Immature natural killer cell (primary cell): Measurements from ENCODE around the gene HELLS. TPM values are rescaled to one million over a fixed set of nuclear protein-coding genes. Genes with fewer than 3 reads are reported as not detected.
"Not testable (repeated sequence)": the region's sequence is repeated elsewhere in the genome, so short reads cannot be mapped to it uniquely, and the experiment has no call there.

ENCODE experiments used
- DNase-seq, 3 donors: peaks; one replicate each; pipeline ENCODE4 v3.0.0; 2022; ENCODE audit warnings: mixed read lengths in 1 of 3
- H3K27ac Mint-ChIP-seq, 6 donors: one replicate each; pipeline ENCODE4 v1.8.0; 2020; ENCODE audit warnings: mixed read lengths in 6 of 6, mild to moderate bottlenecking in 5 of 6, inconsistent platforms in 4 of 6, moderate library complexity in 3 of 6
- H3K27me3 Mint-ChIP-seq, 3 donors: one replicate each; pipeline ENCODE4 v1.8.0; 2020 to 2021; ENCODE audit warnings: low read depth in 3 of 3, mild to moderate bottlenecking in 3 of 3, mixed read lengths in 3 of 3, moderate library complexity in 3 of 3, inconsistent platforms in 1 of 3
- H3K36me3 Mint-ChIP-seq, 3 donors: one replicate each; pipeline ENCODE4 v1.8.0; 2020; ENCODE audit warnings: mixed read lengths in 3 of 3, inconsistent platforms in 2 of 3, mild to moderate bottlenecking in 2 of 3
- H3K4me1 Mint-ChIP-seq, 2 donors: one replicate each; pipeline ENCODE4 v1.8.0; 2020; ENCODE audit warnings: inconsistent platforms in 2 of 2, mild to moderate bottlenecking in 2 of 2, mixed read lengths in 2 of 2, moderate library complexity in 1 of 2
- H3K4me3 Mint-ChIP-seq, 5 donors: one replicate each; pipeline ENCODE4 v1.8.0; 2020; ENCODE audit warnings: mild to moderate bottlenecking in 5 of 5, mixed read lengths in 5 of 5, inconsistent platforms in 3 of 5, moderate library complexity in 3 of 5
- H3K9me3 Mint-ChIP-seq, 6 donors: one replicate each; pipeline ENCODE4 v1.8.0; 2020; ENCODE audit warnings: mild to moderate bottlenecking in 6 of 6, mixed read lengths in 6 of 6, inconsistent platforms in 4 of 6, moderate library complexity in 3 of 6
- polyA plus RNA-seq, 3 donors: library from polyadenylated mRNA; unstranded; fragments of 300-500 nt; fragmentation: Illumina TruSeq; gene quantifications; one replicate each; pipeline ENCODE4 v1.2.3, GENCODE V29; 2021

HELLS gene
- polyA plus RNA-seq = 1 to 10 TPM; 1.8 to 7.5 (median 2.9) TPM

DNA sequence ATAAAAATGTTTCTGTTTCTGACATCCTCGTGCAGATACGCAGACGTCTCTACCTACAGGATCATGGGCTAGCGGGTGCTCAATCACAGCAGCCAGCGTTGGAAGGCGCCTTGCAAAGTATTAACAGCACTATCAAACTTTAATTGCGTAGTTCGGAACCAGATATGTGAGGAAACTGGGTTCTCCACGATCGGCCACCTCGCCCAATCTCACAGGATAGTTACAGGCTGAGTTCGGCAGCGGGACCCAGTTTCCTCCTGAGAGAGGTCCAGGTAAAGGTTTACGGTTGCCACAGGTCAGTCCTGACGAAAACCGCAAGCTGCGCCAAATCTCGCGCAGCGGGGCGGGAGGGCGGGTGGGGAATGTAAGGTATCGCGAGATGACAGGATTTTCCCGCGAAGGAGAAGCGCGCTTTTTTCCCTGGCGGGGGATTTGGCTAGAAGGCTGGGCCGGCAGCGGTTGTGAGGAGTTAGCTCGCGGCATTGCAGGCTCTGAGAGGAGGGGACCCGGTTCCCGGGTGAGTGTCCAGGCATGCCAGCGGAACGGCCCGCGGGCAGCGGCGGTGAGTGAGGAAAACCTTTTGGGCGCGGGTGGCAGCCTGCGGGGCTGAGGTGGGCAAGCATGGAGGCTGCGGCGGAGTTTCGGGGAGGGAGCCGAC, at the start of gene HELLS:
HELLS (plus strand) TSS at position 398 of the 658 bp plus-strand sequence; CDS start at position 532, 134 bp downstream.
- H3K4me1 Mint-ChIP-seq = peaks cover 25 to 29% of the 10 kb centered on the region in 2 donors
- H3K36me3 Mint-ChIP-seq = no peaks in the 10 kb centered on the region
- peak; percentile 40 to 68 (median 64) for DNase-seq
- H3K9me3 Mint-ChIP-seq = peaks cover 0 to 2% (median 0%) of the 10 kb centered on the region in 6 donors
- peak within 1 kb of the TSS; percentile 88 to 98 (median 93) for H3K4me3 Mint-ChIP-seq
- peaks cover 0 to 10% (median 6%) of the 10 kb centered on the region in 3 donors for H3K27me3 Mint-ChIP-seq
- peak within 1 kb of the TSS; percentile 35 to 87 (median 78) for H3K27ac Mint-ChIP-seq

DNA sequence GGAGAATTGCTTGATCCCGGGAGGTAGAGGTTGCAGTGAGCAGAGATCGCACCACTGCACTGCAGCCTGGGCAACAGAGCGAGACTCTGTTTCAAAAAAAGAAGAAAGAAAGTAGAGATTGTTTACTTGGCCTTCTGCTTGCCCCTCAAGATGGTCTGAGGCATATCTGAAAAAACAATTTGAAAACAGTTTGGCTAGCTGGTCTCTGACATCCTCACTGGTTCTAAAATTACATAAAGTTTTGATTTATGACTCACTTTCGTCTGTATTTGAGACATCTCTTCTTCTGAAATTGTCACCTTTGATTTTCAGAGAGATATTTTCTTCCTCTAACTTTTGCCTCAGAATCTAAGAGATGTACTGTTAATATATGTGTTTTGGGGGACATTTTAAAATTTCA, 49.6 kb upstream of the HELLS start:
- H3K27ac Mint-ChIP-seq = no peak overlapping the region
- peaks cover 0 to 1% (median 0%) of the 10 kb centered on the region in 3 donors for H3K27me3 Mint-ChIP-seq
- H3K9me3 Mint-ChIP-seq = no peaks in the 10 kb centered on the region
- no peaks in the 10 kb centered on the region for H3K36me3 Mint-ChIP-seq
- no peaks in the 10 kb centered on the region for H3K4me1 Mint-ChIP-seq
- H3K4me3 Mint-ChIP-seq = no peak overlapping the region
- DNase-seq = no peak

DNA sequence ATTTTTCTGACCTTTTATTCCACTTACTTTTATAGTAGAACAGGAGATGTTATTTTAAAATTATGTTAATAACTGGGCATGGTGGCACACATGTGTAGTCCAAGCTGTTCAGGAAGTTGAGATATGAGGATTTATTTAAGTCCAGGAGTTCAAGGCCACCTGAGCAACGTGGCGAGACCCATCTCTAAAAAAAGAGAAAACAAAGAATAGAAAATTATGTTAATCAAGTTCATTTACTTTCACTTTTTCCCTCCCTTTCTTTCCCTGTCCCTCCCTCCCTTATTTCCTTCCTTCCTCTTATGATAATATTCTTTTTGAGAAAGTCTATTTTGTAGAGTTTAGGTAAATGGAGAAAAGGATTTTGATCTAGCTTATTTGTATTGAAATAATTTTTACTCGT, 48.9 kb upstream of the HELLS start:
- H3K4me1 Mint-ChIP-seq = no peaks in the 10 kb centered on the region
- H3K27me3 Mint-ChIP-seq = peaks cover 0 to 1% (median 0%) of the 10 kb centered on the region in 3 donors
- no peak overlapping the region for H3K27ac Mint-ChIP-seq
- H3K36me3 Mint-ChIP-seq = no peaks in the 10 kb centered on the region
- H3K4me3 Mint-ChIP-seq = no peak overlapping the region
- DNase-seq = no peak
- H3K9me3 Mint-ChIP-seq = no peaks in the 10 kb centered on the region

DNA sequence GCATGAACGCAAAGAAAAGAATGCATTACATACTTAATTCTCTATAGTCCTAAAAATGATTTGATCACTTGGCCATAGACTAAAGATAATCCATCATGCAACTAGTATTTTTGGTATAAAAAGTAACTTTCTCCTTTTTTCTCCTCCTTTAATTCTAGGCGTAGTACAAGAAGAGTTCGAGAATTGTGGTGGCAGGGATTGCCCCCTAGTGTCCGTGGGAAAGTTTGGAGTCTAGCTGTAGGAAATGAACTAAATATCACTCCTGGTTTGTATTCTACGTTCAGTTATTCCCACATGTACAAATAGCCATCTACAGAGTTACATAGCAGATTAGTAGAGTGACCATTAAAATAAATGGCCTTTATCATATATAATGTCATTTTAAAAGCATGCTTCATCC, 45.5 kb upstream of the HELLS start:
- DNase-seq = no peak
- H3K4me3 Mint-ChIP-seq = no peak overlapping the region
- no peaks in the 10 kb centered on the region for H3K9me3 Mint-ChIP-seq
- no peaks in the 10 kb centered on the region for H3K36me3 Mint-ChIP-seq
- H3K27me3 Mint-ChIP-seq = peaks cover 0 to 1% (median 0%) of the 10 kb centered on the region in 3 donors
- H3K4me1 Mint-ChIP-seq = no peaks in the 10 kb centered on the region
- H3K27ac Mint-ChIP-seq = no peak overlapping the region

DNA sequence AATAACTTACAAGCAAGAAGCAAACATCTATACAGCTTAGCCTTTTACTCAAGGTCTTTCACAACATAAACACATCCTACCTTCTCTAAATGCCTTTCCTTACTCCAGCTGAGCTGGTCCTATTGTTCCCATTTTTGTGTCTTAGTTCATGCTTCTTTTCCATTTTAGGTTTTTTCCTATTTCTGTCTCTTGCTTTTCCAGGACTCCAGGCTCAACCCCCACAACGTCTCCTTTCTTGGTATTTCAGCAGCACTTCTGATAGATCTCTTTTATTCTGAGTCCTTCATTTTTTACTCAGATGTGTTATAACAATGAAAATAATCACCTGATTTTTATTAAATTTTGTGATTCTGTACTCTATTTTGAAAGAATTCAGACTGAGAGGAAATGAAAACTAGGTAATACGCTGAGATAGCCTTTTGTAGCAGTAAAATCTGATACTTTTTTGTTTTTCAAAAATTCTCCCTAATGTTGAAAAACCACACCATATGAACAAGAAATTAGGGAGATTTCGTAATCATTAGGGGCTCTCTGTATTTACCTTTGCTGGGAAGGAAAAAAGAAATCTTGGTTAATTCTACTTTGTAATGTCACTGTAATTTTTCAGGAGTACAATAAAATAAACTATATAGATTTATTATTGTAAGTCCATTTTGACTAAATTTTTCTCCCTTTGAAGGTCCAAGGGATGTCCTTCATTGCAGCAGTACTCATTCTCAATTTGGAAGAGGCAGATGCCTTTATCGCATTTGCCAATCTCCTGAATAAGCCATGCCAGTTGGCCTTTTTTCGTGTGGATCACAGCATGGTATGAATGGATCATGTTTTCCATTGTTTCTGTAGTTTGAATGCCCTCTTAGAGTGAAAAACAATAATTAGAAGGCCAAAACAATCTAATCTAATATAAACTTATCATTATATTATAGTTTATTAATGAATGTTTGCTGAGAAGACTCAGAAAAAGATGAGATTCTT, 24.0 kb upstream of the HELLS start:
- Mint-ChIP-seq H3K9me3 (peaks cover 0 to 1% (median 0%) of the 10 kb centered on the region in 6 donors), H3K4me1 (no peaks in the 10 kb centered on the region), H3K36me3 (no peaks in the 10 kb centered on the region), H3K27me3 (peaks cover 0 to 4% (median 0%) of the 10 kb centered on the region in 3 donors), H3K4me3 (no peak overlapping the region), H3K27ac (no peak overlapping the region)
- no peak for DNase-seq

DNA sequence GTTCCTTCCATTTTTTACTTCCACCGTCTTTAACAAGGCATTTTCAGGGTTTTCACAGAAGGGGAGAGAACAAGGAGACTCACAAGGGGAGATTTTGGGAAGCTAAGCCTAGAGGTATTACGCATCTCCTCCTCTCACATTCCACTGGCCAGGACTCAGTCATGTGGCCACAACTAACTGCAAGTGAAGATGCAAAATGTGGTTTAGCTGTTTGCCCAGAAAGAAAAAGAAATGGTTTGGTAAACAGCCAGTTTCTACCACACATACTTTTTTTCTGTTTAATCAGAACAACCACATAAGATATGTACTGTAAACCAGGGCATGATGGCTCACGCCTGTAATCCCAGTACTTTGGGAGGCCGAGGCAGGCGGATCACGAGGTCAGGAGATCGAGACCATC, 21.4 kb upstream of the HELLS start:
- peaks cover 0 to 4% (median 0%) of the 10 kb centered on the region in 3 donors for H3K27me3 Mint-ChIP-seq
- H3K9me3 Mint-ChIP-seq = peaks cover 0 to 1% (median 0%) of the 10 kb centered on the region in 6 donors
- DNase-seq = no peak
- no peaks in the 10 kb centered on the region for H3K4me1 Mint-ChIP-seq
- H3K36me3 Mint-ChIP-seq = peaks cover 0 to 4% (median 0%) of the 10 kb centered on the region in 3 donors
- H3K27ac Mint-ChIP-seq = no peak overlapping the region
- H3K4me3 Mint-ChIP-seq = no peak overlapping the region

DNA sequence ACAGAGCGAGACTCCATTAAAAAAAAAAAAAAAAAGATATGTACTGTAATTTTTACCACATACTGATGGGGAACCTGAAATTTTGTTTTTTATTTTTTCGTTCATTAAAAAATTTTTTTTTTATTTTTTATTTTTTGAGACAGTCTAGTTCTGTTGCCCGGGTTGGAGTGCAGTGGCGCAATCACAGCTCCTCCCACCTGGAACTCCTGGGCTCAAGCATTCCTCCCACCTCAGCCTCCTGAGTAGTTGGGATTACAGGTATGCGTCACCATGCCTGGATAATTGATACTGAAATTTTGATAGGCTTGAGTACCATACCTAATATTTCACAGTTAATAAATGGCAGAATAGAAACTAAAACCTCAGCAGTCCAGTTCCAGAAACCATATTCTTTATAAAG, 20.9 kb upstream of the HELLS start:
- H3K4me3 Mint-ChIP-seq = no peak overlapping the region
- H3K4me1 Mint-ChIP-seq = no peaks in the 10 kb centered on the region
- H3K36me3 Mint-ChIP-seq = peaks cover 0 to 4% (median 0%) of the 10 kb centered on the region in 3 donors
- no peak for DNase-seq
- H3K27ac Mint-ChIP-seq = no peak overlapping the region
- H3K27me3 Mint-ChIP-seq = no peaks in the 10 kb centered on the region
- H3K9me3 Mint-ChIP-seq = peaks cover 0 to 1% (median 0%) of the 10 kb centered on the region in 6 donors

DNA sequence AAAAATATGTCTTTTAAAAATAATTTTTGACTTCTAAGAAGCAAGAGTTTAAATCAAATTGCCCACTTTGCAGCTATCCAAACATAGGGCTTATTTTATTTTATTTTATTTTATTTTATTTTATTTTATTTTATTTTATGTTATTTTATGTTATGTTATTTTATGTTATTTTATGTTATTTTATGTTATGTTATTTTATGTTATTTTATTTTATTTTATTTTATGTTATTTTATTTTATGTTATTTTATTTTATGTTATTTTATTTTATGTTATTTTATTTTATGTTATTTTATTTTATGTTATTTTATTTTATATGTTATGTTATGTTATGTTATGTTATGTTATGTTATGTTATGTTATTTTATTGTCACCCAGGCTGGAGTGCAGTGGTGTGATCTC, 14.0 kb upstream of the HELLS start:
- not testable (repeated sequence) for H3K4me3 Mint-ChIP-seq, H3K36me3 Mint-ChIP-seq, H3K27ac Mint-ChIP-seq, H3K9me3 Mint-ChIP-seq, H3K27me3 Mint-ChIP-seq, H3K4me1 Mint-ChIP-seq, DNase-seq

DNA sequence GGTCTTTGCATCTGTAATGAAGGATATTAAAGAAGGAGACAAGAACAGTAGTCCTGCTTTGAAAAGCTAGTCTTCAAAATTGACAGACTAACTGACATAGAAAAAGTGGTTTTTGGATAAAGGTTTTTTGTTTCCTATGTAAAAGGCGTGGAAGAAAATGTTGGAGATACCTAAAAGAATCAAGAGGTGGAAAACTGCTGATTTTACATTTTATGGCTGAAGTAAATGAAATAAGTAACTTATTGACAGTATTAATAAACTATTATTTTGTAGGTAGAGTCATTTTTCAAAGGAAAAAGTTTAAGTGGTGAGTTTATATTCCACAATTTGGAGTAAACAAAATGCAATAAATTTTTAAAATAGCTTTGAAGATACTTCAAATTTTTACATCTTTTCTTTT, 12.6 kb upstream of the HELLS start:
- no peaks in the 10 kb centered on the region for H3K4me1 Mint-ChIP-seq
- H3K27me3 Mint-ChIP-seq = peaks cover 0 to 3% (median 2%) of the 10 kb centered on the region in 3 donors
- H3K27ac Mint-ChIP-seq = no peak overlapping the region
- H3K9me3 Mint-ChIP-seq = no peaks in the 10 kb centered on the region
- H3K4me3 Mint-ChIP-seq = no peak overlapping the region
- no peak for DNase-seq
- H3K36me3 Mint-ChIP-seq = peaks cover 0 to 4% (median 0%) of the 10 kb centered on the region in 3 donors

DNA sequence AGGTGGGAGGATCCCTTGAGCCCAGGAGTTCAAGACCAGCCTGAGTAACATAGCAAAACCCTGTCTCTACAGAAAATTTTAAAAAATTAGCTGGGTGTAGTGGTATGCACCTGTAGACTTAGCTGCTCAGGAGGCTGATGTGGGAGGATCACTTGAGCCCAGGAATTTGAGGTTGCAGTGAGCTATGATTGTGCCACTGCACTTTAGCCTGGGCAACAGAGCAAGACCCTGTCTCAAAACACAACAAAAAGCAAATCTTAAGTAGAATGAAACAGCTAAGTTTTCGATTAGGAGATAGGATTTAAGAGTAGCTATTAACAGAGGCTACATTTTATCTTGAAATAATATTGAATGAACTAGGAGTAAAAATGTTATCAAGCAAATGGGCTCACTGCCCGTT, 3.3 kb upstream of the HELLS start:
- not testable (repeated sequence) for H3K4me3 Mint-ChIP-seq, H3K9me3 Mint-ChIP-seq, H3K27ac Mint-ChIP-seq, H3K27me3 Mint-ChIP-seq, H3K36me3 Mint-ChIP-seq, DNase-seq
- peaks cover 25 to 28% of the 10 kb centered on the region in 2 donors for H3K4me1 Mint-ChIP-seq

DNA sequence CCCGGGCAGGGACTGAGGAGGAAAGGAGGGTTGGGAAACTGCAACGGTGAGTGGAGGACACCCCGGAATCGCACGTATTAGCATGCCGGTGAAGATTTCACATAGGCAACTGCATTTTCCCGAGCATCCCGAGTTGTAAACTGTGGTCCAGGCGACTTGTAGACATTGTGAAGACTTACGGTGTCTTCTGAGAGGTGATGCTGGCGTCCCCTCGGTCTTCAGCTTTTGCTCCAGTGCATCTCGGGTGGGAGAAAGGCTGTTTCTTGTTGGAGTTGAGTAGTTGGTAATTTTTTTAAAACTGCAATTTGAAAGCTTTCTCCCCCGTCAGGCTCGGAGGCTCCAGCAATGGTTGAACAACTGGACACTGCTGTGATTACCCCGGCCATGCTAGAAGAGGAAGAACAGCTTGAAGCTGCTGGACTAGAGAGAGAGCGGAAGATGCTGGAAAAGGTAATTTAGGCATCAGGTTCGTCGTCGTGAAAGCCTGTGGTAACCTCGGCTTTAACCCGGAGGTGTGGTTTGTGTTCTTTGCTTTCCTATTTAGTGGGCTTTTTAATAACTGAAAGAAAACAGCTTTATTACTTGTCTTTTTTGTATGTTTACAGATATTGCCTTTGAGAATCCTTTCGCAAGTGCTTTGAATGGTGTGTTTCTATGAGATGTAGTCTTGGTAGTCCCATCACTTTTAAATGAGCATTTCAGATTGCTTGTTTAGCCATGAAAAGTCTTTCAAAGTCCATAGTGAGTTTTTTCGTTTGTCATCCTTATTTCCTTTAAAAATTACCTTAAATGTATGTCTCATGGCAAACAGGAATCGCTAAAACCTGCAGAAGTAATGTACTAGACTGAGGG, 687 bp downstream of the HELLS start:
- H3K4me1 Mint-ChIP-seq = peaks cover 25 to 29% of the 10 kb centered on the region in 2 donors
- peak overlapping the region in 5 of 6 donors; percentile 35 to 87 (median 74) for H3K27ac Mint-ChIP-seq
- H3K27me3 Mint-ChIP-seq = peaks cover 0 to 10% (median 6%) of the 10 kb centered on the region in 3 donors
- no peaks in the 10 kb centered on the region for H3K36me3 Mint-ChIP-seq
- DNase-seq = peak in 1 of 3 donors; percentile 12
- peaks cover 0 to 2% (median 0%) of the 10 kb centered on the region in 6 donors for H3K9me3 Mint-ChIP-seq
- H3K4me3 Mint-ChIP-seq = peak overlapping the region; percentile 88 to 98 (median 93)

DNA sequence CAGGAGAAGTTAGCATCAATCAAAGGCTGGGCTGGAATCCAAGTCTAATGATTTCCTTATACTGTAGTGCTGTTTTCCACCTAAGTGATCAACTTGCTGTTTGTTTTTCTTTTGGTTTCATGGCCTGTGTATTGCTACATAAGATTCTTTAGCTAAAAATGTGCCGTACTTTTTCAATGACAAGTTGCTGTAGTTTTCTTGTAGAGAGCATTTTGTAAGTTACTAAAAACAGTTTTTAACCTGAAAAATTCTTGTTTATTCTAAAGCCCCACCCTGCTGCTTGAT, 1.3 kb downstream of the HELLS start:
- no peak for DNase-seq
- H3K4me1 Mint-ChIP-seq = peaks cover 25 to 29% of the 10 kb centered on the region in 2 donors
- H3K27ac Mint-ChIP-seq = peak overlapping the region in 2 of 6 donors; percentile 35 to 62
- peaks cover 0 to 2% (median 0%) of the 10 kb centered on the region in 6 donors for H3K9me3 Mint-ChIP-seq
- peaks cover 0 to 10% (median 6%) of the 10 kb centered on the region in 3 donors for H3K27me3 Mint-ChIP-seq
- peak overlapping the region; percentile 88 to 98 (median 93) for H3K4me3 Mint-ChIP-seq
- no peaks in the 10 kb centered on the region for H3K36me3 Mint-ChIP-seq

DNA sequence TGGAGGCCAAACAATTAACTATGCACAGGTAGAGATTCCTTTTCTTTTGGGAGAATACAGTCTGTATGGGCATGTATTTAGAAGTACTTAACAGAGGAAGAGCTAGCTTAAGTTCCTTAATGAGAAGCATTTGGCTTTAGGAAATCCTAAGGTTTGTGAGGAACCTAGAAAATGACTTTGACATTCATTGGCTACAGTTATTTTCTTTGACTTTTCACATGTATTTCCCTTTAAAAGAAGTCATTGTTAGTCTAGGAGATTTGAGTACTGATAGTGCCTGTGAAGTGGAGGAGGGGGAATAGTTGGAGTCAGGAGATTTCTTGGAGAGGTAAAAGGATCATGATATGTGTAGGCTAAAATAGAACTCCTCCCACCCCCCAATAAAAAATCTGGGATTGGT, 3.6 kb downstream of the HELLS start:
- H3K4me3 Mint-ChIP-seq = no peak overlapping the region
- H3K9me3 Mint-ChIP-seq = peaks cover 0 to 2% (median 0%) of the 10 kb centered on the region in 6 donors
- no peak for DNase-seq
- H3K4me1 Mint-ChIP-seq = peaks cover 25 to 29% of the 10 kb centered on the region in 2 donors
- H3K36me3 Mint-ChIP-seq = no peaks in the 10 kb centered on the region
- H3K27ac Mint-ChIP-seq = no peak overlapping the region
- peaks cover 0 to 10% (median 6%) of the 10 kb centered on the region in 3 donors for H3K27me3 Mint-ChIP-seq
